GOT3 (cell line): ENCODE results near the gene HSD17B14.
A peak's percentile ranks its signal among the peaks of the same experiment; 100 is the strongest.

ENCODE experiments used
- DNase-seq: peaks from one replicate; lab custom pipeline; 2025; ENCODE audit warnings: mixed read lengths; lab: John Stamatoyannopoulos, UW

The HSD17B14 gene

DNA sequence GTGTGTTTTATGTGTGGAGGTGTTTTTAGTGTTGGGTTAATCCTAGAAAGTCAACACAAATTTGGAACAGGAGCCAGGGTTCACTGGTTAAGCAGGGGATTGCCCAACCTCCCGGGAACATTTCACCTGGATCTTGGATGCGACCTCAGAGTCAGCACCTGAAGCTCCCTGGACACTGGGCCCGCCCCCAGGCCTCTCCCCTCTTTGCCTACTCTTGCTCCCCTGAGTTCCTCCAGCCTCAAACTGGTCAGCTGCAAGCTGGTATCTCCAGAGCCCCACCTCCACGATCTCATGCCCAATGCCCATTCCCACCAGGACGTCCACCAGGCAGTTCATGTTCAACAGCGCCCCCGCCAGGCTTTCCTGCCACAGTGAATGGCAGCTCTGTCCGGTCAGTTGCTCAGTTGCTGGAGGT, 9.7 kb downstream of the HSD17B14 start:
- DNase-seq, result no peak

DNA sequence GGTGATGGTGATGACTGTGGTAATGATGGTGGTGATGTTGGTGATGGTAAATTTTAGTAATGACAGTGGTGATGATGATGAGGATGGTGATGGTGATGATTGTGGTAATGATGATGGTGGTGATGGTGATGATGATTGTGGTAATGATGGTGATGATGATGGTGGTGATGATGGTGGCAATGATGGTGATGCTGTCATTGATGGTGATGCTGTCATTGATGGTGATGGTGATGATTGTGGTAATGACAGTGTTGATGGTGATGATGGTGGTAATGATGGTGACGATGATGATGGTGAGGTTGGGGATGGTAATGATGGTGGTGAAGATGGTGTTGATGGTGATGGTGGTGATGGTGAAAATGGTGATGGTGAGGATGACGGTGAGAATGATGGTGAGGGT, 13.8 kb downstream of the HSD17B14 start:
- DNase-seq, result no peak

DNA sequence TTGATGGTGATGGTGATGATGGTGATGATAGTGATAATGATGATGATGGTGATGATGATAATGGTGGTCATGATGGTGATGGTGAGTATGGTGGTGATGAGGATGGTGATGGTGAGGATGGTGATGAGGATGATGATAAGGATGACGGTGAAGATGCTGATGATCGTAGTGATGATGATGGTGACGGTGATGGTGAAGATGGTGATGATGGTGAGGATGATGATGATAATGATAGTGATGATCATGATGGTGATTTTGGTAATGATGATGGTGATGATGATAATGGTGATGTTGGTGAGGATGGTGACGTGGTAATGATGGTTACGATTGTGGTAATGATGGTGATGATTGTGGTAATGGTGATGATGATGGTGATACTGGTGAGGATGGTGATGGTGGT, 14.7 kb downstream of the HSD17B14 start:
- DNase-seq, result no peak

DNA sequence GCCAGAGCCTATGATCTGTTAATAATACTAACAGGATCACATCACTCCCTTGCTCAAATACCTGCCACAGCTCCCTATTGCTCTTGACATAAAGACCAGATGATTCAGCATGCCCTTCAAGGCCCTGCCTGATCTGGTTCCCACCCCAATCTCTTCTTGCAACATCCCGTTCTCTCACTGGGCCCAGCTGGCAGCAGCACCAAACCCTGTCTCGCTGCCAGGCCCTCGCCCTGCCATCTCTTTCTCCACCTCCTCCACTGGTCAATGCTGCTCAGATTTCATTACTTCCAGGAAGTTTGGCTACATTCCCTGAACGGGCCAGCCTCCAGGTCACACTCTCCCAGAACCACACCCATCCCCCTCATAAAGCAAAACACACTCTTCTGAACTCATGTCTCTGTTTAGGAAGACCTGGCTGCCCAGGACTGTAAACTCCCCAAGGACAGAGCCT, 16.9 kb downstream of the HSD17B14 start:
- peak; percentile 60 for DNase-seq

DNA sequence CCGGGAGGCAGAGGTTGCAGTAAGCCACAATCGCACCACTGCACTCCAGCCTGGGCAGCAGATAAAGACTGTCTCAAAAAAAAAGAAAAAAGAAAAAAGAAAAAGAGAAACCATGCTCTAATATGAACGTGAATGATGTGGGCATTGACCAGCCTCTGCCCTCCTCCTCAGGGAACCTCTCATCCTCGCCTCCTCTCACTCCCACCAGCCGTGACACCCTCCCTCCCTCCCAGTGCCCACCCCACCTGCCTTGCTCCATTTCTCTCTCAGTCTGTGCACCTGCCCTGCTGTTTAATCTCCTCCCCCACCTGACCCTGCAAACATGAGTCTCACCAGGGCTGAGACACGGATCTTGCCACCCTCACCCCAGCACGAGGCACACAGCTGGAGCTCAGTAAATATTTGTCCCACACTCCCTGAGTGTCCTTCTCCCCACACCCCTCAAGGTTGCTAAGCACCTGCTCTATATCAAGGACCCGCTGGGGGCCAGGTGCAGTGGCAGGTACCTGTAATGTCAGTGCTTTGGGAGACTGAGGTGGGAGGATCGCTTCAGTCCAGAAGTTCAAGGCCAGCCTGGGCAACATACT, 18.0 kb downstream of the HSD17B14 start:
- DNase-seq, result no peak

DNA sequence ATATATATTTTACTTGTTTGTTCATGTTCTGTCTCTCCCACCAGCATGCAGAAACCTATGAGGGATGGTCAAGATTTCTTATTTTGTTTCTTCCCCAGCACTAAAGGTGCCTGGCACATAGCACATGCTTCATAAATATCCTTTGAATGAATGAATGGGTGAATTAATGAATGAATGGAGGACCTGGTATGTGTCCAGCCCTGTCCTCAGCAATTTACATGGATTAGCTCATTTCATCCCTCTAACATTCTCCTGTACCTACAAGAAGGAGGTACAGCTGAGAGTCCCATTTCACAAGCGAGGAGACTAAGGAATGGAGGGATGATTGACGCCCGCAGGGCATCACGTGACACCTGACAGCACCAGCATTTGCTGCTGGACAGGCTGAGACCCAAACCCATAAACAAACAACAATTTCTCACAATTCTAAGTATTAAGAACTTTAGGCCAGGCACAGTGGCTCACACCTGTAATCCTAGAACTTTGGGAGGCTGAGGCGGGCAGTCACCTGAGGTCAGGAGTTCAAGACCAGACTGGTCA, 18.6 kb downstream of the HSD17B14 start:
- DNase-seq, result no peak

DNA sequence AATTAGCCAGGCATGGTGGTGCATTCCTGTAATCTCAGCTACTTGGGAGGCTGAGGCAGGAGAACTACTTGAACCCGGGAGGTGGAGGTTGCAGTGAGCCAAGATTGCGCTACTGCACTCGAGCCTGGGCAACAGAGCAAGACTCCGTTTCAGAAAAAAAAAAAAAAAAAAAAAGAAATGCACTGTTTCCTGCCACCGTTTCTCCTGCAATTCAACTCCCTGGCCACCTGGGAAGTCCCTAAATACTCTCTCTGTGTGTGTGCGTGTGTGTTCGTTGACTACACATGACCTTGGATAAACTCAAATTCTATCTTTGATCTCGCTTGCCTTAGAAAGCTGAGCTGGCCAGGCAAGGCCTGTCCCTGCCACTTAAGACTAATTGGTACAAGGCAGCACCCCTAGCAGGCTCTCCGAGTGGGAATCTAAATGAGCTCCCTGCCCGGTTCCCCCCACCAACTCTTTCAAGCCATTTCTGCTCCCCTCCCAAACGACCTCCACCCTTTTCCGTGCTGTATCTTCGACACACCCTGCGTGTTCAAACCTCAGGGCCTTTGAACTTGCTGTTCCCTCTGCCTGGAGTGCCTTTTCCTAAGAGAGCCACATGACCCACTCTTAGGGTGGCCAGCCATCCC, 20.3 kb downstream of the HSD17B14 start:
- DNase-seq, result no peak

DNA sequence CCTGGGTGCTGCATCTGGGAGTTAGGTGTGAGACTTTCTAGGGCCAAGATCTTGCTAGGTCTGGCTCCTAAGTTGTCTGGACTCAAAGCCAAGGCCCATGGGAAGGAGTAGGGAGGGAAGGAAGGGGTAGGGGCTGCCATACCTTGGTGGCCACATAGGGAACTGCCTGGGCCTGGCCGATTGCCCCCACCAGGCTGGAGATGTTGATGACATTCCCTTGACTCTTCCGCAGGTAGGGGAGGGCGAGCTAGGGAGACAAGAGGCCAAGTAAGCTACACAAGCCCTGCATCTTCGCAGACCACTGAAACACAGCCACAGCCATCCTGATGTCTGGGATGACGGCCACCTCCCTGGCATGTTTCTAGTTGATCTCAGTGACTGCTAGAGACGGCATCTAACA, 21.4 kb downstream of the HSD17B14 start:
- no peak for DNase-seq

DNA sequence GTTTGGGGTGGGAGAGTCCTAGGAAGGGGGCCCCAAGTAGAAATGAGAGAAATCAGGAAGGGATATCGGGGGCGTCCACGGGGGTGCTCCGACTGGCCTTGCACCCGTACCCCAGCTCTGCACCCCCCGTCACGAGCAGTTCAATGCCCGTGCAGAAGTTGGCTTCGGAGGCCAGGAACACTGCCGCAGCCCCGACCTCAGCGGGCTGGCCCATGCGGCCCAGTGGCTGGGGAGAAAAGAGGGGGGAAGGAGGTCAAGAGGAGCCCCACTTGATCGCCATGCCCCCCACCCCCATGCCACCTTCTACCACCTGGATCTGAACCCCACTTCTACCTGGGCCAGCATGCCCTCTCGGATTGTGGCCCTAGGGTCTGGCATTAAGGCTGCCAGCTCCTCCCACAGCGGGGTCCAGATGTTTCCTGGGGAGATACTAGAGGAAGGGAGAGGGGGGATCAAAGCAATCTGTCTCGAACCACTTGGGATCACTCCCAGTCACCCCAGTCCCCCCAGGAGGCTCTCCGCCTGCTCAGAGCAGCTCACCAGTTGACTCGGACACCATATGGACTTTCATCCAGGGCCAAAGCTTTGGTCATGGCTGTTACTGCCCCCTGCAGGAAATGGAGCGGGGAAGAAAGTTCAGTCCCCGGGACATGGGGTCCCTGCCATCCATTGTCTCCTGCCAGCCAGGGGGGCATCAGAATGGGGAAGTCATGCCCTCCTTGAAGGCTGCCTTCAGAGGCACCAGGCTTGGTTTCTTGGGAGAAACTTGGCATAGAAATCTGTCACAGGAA, 23.0 kb downstream of the HSD17B14 start:
- DNase-seq, result no peak

DNA sequence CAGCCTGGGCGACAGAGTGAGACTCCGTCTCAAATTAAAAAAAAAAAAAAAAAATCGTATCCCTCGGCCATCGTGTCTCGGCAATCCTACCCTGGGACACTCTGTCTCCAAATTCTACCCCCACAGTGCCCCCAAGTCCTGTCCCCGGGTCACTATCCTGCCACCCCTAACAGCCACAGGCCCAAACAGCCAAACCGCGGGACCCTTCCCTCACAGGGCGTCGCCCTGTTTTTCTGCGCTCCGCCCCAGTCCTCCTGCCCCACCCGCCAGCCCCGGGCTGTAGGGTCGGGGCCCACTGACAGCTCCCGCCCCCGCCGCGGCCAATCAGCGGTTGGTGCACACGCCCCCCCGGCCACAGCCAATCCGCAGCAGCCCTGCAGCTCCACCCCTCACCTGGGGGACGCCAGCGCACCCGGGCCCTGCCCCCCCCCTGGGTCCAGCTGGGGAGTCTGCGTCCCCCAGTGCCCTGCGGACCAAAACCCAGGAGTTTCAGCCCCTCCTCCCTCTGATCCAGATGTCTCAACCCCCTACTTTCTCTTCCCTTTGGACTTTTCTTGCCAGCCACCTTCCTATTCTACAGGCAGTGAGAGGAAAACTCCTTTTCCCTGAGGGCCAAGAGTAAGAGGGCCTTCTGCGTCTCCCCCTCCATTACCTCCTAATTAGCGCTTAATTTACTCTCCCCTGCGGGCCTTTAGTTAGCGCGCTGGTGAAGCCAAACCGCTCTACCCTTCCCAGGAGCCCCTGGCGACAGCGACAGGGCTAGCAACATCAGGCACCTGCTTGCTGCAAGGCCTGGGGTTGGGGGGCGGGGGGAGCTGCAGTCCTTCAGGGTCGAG, 24.0 kb downstream of the HSD17B14 start:
- DNase-seq, result no peak

DNA sequence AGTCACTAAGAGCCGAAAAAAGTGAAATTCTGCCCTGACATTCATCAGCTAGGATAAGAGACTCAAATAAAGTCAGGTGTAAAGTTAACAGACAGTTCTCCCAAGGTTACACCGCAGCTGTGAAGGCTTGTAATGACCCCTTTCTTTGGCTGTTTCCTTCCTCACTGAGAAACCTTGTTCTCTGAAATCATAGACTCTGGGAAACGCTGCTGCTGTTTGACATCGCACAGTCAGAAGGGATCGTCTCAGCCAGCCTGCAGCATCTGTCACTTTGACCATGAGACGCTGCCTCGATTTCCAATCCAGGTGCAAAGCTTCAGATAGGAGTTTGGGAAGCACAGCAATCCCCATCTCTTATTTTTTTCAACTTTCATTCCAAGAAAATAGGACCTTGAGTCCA, 26.1 kb downstream of the HSD17B14 start:
- no peak for DNase-seq

DNA sequence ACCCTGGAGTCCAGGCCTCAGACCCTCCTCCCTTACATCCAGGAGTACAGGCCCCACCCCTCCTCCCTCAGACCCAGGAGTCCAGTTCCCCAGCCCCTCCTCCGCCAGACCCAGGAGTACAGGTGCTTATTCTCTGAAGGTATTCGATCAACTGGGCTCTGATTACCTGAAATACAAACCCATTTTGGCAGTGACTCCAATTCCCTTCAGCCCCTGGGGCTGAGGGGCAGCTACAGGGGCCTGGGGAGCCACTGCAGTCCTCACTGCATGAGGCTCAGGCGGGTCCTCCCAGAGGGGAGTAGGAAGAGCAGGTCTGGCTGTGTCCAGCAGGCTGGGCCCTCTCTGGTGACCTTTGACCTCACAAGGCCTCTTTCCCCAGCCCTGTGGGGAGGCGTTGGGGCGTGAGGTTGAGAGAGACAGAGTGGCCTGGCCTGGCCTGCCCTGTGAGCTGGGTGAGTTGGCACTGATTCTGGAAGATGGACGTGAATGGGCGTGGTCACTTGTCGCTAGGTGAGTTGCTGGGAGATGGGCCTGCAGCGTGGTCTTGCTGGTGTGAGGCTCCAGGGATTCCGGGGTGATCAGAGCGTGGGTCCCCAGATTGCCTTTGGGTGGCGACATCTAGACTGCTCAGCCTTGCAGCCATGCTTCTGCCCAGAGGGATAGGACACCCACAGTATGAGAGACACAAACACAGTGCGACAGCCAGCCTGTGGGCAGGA, 28.5 kb downstream of the HSD17B14 start:
- DNase-seq, result no peak

DNA sequence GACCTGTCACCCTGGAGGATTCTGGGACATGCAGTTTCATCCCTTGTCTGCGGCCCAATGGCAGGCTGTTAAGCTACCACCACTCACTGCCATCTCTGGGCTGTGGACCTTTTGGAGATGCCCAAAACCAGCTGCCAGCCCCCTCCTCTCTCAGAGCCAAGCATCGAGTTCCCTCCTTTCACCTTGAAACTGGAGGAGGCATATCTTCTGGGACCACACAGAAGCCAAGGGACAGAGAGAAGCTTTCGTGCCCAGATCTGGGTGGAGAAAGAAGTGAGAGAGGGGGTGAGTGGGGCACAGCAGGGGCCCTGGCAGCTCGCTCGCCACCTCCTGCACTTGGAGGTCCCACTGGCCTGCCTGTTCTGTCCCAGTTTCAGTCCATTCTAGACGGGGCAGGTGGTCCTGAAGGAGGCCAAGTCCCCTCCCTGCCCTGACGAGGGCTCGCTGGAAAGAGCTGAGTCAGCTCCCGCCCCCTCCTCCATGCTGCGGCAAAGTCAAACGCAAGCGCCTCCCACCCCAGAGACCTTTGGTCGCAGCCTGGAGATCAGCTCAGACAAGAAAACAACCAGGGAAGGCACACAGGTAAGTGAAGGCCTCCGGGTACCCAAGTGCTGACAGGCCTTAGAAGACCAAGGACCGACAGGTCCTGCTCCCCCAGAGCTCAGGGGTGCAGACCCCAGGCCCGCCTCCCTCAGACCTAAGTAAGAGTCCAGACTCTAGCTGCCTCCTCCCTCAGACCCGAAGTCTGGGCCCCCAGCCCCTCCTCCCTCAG, 29.3 kb downstream of the HSD17B14 start:
- DNase-seq, result no peak

DNA sequence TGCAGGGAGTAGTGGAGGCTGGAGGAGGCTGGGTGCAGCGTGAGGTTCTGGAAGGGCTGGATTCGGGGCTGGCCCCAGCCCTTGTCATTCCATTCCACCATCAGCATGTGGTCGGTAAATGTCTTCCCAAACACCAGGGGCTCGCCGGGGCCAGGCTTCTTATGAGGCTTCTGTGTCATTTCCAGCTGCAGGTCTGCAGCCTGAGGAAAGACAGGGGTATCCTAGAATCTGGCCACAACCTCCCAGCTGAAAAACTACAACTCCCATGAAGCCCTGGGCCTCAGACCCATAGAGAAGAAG, 29.8 kb downstream of the HSD17B14 start:
- no peak for DNase-seq

DNA sequence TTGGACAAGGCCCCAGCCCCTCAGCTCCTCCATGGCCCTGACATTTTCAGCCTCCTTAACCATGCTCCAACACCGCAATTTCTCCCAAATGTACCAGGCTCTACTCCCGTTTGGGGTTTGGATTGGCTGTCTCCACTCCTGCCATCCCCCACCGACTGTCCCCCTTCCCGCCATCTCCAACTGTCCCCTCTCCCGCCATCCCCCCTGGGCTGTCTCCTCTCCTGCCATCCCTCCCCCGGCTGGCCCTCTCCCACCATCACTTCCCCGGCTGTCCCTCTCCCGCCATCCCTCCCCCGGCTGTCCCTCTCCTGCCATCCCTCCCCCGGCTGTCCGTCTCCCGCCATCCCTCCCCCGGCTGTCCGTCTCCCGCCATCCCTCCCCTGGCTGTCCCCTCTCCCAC, 30.8 kb downstream of the HSD17B14 start:
- no peak for DNase-seq

DNA sequence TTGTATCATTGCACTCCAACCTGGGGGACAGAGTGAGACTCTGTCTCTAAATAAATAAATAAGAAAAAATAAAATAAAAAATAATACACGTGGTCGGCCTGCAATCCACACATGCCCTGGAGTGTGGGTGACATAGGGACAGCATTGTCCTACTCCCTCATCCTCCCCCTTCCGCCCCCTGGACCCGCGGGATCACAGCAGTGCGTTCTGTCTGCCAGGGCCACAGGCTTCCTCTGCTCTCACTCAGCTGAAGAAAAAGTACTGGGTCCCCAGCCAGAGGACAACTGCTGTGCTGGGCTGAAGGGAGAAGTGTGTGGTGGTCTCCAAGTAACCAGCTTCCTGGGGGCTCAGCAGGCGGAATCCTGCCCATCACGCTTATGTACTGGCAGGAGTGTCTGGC, 31.8 kb downstream of the HSD17B14 start:
- DNase-seq, result no peak

DNA sequence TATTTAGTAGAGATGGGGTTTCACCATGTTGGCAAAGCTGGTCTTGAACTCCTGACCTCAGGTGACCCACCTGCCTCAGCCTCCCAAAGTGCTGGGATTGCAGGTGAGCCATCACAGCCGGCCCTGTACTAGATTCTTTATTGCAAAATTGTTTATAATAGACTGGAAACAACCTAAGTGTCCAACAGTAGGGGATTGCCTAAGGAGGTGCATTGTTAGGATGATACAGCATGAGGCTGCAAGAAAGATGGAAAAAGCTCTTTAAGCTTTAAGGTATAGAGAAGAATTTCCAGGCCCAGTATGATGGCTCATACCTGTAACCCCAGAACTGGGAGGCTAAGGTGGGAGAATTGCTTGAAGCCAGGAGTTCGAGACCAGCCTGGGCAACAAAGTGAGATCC, 33.7 kb downstream of the HSD17B14 start:
- DNase-seq, result no peak

DNA sequence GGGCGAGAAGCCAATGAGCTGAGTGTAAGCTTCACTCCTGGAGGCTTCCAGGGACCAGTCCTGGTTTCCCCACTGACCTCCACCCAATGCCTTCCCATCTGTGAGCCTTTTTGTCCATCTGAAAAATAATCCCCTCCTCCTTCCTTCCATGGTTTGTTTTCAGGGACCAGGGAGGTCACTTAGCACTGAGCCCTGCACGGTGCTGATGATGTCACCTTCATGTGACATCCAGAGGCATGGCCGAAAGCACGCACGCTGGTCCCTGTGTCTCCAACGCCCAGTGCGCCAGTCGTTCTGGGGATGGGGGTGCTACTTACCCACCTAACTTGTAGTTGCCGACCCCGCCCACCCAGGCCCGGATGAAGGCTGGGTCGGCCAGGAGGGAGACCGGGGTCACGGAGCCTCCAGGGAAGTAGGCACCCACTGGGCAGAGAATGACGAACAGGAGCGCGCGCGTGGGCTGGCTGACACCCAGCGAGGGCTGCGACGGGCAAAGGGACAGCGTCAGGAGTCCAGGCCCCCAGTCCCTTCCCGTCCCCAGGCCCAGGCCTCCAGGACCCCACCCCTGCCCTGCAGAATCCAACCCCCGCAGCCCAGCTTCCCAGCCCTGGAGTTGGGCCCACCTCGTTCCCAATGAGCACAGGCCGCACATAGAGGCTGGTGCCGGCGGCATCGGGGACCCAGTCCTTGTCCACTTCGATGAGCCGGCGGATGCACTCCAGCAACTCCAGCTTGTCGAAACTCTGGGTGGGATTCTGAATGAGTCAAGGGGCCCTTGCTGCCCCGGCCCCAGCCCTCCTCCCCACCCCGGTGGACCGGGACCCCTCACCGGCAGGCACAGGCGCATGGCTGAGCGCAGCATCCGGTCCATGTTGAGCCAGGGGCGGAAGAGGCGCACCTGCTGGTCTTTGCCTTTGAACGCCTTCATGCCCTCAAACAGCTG, 36.7 kb downstream of the HSD17B14 start:
- no peak for DNase-seq

DNA sequence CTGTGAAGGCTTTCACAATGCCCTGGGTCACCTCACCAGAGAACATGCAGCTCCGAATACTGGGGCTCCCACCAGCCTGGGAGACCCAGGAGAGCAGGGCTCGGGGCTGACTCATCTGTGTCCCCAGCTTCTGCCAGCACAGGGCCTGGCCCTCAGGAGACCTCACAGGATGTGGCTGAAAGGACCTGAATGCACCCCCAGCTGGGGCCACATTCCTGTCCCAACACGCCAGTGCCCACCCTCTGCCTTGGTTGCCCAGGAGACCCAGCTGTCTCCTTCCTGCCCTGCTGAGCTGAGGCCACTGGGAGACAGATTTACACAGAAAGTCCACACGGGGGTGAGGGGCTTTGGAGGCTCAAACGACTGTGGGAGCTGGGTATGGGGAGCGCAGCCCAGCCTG, 37.4 kb downstream of the HSD17B14 start:
- no peak for DNase-seq

DNA sequence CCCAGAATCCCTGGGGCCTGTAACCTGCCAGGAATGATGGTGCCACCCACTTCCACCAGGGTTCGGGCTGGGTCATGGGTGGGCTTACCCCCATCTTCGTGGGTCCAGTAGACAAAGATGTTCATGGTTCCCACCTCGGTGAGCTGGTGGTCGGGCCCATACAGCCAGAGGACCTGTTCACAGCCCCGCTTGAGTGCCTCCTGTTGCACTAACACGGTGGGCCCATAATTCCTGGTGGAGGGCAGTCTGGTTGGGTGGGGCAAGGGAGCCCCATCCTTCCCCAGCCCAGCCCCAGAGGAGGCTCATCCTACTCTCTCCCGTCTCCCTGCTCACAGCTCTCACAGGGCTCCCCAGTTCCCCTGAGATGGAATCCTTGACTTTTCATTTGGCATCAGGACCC, 39.2 kb downstream of the HSD17B14 start:
- DNase-seq, result no peak
